CD4-positive, alpha-beta T cell treated with Interferon alpha-2 for 1 hour (primary cell): Measurements from ENCODE around the gene FBXL17.
"Not testable (repeated sequence)": the region's sequence is repeated elsewhere in the genome, so short reads cannot be mapped to it uniquely, and the experiment has no call there.

ENCODE experiments used
- DNase-seq, 2 donors: peaks; one replicate each; pipeline ENCODE4 v3.0.0-alpha.2; 2020 to 2022

Gene FBXL17

DNA sequence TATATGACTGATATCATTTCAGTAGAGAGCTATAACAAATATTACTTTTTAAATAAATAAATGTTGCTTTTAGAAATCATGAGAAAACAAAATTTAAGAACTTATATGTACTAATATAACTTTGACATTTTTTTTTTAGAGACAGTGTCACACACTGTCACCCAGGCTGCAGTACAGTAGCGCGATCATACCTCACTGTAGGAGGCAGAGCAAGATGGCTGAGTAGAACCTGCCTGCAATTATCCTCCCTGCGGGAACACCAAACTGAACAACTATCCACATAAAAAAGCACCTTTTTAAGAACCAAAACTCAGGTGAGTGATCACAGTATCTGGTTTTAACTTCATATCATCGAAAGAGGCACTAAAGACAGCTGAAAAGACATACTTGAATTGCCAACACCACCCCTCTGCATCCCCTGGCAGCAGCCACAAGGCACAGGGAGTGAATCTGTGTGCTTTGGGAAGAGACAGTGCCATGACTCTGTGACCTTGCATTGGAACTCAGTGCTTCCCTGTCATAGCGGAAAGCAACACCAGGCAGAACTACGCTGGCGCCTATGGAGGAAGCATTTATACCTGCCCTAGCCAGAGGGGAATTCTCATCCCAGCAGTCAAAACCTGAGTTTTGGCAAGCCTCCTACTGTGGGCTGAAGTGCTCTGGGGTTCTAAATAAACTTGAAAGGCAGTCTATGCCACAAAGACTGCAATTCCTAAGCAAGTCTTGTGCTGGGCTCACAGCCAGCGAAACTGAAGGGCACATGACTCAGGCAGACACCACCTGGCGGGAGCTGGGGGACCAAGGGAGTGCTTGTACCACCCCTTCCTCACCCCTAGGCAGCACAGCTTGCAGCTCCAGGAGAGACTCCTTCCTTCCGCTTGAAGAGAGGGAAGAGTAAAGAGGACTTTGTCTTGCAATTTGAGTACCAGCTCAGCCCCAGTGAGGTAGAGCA, 142.7 kb downstream of the FBXL17 start:
- no peak for DNase-seq

DNA sequence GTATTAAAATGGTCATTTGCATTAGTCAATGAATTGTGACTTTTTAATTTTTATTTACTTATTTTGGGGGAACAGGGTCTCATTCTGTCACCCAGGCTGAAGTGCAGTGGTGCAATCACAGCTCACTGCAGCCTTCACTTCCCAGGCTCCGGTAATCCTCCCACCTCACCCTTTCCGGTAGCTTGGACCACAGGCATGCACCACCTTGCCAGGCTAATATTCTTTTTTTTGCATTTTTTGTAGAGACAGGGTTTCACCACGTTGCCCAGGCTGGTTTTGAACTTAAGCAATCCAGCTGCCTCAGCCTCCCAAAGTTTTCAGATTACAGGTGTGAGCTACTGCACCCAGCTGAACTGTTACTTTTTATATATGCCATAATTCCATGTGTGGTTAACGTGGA, 143.4 kb downstream of the FBXL17 start:
- DNase-seq: no peak

DNA sequence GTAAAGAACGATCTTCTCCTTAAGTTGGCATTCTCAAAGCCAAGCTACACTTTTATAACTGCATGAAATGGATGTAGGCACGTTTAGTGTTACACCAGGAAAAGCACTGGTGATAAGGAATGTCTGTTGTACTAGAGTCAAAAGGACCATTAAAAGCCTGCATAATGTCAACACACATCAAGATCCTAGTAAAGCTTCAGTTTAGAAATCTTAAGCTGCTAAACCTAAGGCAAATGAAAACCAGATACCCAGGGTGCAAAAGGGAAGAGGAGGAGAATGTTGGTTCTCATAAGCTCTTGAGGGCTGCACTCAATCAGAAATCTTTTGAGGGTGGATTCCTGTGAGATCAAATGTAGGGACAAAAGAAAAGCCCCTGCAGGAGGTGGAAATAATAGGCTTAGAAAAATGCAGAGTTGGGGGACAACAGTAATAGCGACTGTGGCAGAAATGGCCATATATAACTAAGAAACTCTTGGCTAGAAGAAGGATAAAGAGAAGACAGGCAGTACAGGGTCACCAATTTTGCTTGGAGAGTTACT, 148.2 kb downstream of the FBXL17 start:
- no peak for DNase-seq

DNA sequence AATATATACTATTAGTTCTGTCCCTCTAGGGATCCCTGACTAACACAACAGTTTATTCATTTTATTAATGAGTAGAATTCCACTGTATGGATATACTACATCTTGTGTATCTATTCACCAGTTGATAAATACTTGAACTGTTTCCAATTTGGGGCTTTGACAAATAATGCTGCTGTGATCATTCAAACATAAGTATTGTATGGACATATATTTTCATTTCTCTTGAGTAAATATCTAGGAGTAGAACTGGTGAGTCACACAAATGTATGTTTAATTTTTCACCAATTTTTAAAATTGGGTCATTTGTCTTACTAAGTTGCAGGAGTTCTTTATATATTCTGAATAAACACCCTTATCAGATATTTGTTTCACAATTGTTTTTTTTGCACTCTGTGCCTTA, 149.1 kb downstream of the FBXL17 start:
- no peak for DNase-seq

DNA sequence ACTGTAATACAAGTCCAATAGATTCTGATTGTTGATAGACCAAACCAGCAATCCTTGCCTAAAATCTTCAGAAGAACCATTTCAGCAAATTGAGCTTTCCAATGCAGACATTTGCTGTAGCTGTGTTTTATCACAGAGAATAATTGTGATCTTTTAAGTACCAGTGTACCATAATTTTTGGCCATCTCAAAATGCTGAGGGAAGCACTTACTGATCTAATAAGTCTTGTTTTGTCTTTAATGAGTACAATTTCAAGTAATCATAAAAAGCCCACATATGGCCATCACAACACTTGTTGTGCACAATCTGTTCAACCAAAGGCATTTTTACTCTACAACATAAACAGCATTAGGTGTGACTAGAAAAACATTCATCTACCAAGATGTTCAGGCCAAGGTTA, 159.9 kb downstream of the FBXL17 start:
- no peak for DNase-seq

DNA sequence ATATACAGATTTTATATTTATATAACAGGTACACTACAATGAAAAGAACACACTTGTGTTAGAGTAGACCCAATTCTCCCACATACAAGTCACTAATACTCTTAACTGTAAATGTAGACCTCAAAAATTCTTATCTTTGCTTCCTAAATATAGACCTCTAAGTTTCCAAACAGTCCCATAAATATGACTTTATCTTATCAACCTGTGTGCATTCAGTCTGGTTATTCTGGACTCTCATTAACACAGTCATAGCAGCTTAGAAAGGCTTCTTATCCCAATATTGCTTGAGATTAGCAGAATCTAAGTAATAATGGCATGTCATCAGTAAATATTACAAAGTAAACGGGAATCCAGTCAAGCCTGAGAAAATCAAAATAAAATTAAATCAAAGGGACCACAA, 161.1 kb downstream of the FBXL17 start:
- DNase-seq: no peak

DNA sequence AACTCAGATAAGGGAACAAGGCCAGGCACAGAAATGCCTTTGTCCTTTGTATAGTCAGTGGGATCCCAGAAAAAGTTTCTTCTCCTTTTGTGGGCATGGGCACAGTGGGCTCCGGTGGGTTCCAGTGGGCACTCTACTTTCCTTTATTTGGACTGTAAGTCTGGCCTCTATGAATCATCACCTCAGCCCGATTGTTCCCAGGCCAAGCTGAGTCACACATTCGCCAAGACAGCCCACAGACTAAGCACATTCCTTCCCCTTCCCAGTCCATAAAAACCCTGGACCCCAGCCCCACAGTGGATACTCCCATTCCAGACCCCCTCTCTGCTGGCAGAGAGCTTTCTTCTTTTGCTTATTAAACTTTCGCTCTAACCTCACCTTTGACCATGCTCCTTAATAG, 165.0 kb downstream of the FBXL17 start:
- no peak for DNase-seq

DNA sequence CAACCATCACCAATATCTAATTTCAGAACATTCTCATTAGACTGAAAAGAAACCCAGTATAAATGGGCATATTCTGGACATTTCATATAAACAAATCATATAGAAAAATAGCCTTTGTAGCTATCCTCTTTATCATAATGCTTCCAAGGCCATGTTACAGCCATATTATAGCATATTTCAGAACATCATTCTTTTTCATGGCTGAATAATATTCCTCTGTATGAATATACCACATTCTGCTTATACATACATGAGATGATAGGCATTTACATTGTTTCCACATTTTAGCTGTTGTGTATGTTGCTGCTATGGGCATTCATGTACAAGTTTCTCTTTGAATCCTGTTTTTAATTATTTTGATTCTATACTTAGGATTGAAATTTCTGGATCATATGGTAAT, 167.0 kb downstream of the FBXL17 start:
- no peak for DNase-seq

DNA sequence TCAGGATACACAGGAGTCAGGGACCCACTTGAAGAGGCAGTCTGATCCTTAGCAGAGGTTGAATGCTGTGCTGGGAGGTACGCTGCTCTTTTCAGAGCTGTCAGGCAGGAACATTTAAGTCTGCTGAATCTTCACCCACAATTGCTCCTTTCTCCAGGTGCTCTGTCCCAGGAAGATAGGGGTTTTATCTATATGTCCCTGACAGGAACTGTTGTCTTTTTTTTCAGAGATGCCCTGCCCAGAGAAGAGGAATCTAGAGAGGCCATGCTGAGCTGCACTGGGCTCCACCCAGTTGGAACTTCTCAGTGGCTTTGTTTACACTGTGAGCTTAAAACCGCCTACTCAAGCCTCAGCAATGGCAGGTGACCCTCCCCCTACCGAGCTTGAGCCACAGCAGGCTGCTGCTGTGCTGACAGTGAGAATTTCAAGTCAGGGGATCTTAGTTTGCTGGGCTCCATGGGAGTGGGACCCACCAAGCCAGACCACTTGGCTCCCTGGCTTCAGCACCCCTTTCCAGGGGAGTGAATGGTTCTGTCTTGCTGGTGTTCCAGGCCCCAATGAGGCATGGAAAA, 169.0 kb downstream of the FBXL17 start:
- DNase-seq: no peak

DNA sequence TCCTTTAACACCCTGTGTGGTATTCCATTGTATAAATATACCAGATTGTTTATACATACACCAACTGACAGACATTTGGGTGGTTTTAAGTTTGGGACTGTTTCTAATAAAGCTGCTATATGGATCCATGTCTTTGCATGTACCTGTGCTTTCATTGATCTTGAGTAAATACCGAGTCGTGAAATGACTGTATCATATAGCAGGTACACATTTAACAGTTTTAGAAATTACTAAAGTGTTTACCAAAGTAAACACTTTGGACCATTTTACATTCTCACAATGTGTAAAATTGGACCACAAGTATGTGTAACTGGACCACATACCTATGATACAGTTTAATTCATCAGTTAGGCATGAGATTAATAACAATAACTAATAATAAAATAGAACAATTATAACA, 175.2 kb downstream of the FBXL17 start:
- DNase-seq: no peak

DNA sequence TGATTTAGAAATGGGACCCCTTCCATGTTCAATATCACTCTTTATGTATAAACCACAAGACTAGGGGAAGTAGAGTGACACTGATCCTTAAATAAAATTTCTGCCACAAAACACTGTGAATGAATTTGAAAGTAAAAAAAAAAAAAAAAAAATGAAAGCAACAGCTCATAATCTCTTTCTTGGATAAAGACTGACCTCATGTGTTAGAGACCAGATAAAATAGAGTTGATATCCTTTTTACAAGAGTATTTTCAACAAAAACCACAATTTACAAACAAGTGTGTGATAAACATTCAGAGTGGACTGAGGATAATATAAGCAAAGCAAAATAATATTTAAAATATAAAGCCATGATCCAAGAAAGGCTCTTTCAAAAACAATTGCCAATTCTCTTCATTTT, 180.2 kb downstream of the FBXL17 start:
- no peak for DNase-seq

DNA sequence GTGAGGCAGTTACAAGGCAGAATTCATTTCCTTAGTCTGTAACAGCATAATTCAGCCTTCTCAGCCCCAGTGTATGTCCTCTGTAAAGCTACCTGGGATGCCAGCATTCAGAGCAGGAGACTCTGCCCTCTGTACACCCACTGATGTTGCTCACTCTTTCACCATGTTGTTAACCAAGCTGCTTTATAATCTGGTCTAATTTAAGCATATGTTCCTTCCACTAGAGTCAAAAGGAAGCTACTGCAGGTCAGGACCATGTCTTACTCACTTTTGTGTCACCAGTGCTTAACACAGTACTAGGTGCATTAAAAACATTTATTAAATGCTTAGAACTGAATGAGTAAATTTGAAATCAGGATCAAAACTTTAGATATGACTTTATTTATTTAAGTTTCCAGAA, 185.6 kb downstream of the FBXL17 start:
- no peak for DNase-seq

DNA sequence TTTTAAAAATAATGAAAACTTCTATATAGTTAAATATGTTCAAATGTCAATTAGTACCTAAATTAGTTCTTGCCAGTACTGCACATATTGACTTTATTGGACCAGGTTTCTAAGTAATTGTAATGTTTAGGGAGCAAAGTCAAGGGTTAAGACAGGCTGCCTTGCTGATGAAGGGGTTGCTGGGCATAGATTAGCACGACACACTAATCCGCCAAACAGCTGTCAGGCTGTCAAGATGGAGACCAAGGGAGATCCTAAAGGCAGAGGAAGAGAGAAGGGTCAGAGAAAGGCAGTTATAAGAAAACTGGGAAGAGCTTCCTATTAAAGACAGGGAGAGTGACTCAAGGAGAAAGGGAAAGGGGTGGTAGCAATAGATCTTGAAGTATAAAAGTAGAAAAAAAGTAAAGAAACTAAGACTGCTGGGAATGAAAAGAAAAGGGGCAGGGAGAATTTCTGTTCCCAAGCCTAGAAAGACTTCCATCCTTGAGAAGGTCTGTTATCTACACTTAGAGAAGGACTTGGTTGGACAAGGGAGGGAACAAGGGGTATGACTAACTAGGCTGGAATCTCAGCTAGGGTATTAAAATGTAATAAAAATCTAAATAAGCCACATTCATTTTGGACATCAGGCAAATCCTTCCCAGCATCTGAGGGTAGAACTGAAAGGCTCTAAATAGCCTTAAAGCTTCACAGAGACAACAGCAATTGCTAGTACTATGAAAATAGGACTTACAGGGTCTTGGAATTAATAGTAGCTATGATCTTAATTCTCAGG, 188.7 kb downstream of the FBXL17 start:
- no peak for DNase-seq

DNA sequence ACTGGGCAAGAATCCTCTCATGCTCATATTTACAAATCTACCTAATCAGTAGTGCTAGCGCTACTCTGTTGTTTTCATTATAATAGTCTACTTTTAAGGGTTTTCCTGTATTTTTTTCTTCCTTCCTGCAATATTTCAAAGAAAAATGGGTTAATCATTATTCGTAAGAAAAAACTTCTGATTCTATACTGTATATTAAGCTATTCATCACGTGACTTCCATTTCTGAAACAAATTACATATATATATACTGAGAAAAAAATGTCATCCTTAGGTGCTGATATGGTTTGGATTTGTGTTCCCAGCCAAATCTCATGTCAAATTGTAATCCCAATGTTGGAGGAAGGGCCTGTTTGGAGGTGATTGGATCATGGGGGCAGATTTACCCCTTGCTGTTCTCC, 197.0 kb downstream of the FBXL17 start:
- no peak for DNase-seq

DNA sequence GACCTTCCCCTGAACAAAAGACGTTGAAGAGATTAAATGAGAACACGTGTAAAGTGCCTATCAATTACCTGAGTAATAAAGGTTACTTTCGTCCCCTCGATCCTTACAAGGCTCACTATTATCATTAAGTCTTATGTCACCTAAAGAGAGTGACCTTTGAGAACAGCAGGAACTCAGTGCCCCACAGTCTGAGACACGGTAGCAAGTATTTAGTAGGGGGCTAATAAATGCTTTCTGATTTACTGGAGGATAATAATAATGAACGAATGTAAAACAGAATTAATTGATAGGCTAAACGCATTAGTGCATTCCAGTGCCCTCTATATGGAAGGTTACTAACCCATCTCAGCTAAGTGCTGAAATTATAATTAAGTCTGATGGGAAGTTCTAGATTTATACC, 199.9 kb downstream of the FBXL17 start:
- no peak for DNase-seq

DNA sequence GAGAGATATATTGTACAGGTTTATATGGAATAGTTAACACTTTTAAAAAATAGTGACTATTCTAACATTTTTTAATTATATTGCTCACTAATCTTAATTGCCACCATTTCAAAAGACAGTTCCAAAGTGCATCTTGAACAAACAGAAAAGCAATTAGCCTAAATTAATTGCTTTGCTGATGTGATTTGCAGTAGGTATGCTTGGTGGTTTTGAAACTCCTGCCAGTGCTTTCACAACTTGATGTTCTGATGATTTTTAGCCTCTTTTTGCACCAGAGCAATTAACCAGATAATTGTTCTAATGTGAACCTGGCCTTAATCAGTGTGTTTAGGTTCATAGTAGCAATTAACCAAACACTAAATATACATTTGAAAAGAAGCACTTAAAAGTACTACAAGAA, 207.6 kb downstream of the FBXL17 start:
- DNase-seq: no peak

DNA sequence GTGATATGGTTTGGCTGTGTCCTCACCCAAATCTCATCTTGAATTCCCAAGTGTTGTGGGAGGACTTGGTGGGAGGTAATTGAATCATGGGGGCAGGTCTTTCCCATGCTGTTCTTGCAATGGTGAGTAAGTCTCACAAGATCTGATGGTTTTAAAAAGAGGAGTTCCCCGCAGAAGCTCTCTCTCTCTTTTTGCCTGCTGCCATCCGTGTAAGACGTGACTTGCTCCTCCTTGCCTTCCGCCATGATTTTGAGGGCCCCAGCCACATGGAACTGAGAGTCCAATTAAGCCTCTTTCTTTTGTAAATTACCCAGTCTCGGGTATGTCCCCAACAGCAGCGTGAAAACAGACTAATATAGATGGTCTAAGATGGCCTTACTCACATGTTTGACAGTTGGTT, 210.1 kb downstream of the FBXL17 start:
- no peak for DNase-seq

DNA sequence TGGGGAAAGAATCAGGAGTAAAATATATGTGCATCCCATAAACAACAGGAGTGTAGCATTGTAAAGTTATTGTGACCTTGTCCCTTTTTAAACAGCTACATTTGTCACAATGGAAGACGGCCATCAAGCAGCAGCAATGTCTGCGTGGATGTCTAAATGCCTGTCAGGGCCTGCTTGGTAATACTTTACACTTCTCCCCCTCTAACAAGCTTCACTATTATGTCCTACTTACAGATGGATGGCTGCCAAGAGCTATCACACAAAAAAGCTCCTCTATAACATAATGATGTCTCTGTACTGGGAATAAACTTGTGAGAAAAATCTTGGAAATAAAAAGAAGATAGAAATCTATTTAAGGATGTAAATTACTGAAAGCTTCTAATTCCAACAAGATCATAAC, 213.0 kb downstream of the FBXL17 start:
- DNase-seq: no peak

DNA sequence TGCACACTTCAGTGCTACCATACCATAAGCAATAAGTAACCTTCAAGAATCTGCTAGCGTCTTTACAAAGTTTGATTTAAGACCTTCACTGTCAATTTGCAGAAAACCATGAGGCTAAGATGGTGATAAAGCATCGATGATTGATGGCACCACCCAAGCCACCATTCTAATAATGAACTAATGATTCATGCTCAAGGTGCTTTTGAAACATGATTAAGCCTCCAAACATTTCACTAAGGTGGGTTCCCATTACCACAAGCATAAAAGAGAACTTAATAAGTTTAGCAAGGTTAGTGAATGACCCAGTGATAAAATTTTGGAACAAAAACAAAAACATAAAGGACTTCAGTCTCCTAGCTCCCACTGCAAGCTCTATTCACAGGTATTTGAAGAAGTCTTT, 214.7 kb downstream of the FBXL17 start:
- no peak for DNase-seq

DNA sequence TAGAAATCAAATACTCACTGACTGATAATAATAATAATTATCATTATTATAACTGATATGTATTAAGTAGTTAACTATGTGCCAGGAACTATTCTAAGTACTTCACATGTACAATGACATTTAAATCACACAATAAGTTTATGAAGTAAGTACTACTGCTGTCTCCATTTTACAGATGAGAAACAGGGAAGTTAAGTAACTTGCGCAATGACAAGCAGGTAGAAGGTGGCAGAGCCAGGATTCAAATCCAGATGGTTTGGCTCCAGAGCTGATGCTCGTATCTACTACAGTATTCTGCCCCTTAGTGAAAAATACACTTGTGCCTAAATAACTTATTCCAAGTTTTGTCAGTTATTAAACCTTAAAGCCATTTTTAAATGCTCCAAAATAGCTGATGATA, 217.3 kb downstream of the FBXL17 start:
- DNase-seq: no peak

DNA sequence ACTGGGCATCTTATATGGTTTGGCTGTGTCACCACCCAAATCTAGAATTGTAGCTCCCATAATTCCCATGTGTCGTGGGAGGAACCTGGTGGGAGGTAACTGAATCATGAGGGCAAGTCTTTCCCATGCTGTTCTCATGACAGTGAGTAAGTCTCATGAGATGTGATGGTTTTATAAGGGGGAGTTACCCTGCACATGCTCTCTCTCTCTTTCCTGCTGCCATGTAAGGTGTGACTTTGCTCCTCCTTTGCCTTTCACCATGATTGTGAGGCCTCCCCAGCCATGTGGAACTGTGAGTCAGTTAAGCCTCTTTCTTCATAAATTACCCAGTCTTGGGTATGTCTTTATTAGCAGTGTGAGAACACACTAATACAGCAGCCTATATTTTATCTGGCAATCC, 229.0 kb downstream of the FBXL17 start:
- DNase-seq: not testable (repeated sequence)

DNA sequence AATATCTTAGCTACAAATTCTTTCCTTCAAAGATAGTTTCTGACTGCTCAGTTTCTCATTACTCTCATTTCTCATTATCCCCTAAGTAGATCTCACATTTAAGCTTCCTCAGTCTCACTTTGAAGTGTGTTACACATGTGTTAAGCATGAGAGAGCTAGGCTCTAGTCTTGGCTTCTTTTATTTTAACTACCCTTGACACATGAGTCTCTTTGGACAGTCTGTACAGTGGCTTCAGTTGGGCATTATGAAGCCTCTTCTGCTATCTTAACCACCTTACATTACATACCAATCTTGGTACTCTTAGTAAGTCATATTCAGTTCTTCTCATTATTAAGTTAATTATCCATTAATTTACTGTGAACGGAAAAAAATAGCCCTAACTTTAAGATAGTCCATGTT, 232.5 kb downstream of the FBXL17 start:
- DNase-seq: no peak

DNA sequence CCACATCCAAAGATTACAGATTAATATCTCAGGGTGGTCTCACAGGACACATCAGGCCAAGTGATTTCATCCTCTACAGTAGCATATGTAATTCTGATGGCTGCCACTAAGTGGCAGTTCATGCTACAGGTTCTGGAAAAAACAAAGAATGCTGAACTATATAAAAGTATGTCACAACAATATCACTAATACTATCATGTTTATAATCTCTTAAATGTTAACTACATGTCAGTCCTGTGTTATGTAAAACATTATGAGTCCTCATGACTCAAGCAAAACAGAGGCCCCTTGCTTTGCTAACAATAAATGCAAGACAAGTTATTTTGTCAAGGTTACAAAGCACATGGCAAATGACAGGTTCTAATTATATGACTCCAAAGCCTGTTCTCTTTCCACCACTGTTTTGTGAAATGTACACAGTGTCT, 233.2 kb downstream of the FBXL17 start:
- DNase-seq: no peak

DNA sequence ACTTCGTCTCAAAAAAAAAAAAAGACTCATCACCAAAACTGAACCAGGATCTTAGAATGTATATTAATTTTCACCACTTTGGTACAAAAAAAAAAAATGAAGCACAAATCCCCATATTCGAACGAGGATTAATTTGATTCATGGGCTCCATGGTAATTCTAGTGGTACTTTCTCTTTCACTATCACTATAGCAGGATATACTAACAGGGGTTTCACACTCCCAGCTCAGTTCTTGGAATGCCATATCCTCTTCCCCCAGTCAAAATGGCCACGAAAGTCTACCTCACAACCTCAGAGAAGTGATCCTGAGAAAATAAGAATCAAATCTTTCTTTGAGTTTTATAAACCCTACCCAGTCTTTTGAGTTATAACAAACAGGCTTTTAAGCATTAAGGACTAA, 235.7 kb downstream of the FBXL17 start:
- DNase-seq: no peak
